ENCODE data around the gene PSIP1. TPM values are rescaled to one million over a fixed set of nuclear protein-coding genes. Genes with fewer than 3 reads are reported as not detected.
"Not testable (repeated sequence)": the region's sequence is repeated elsewhere in the genome, so short reads cannot be mapped to it uniquely, and the experiment has no call there.

Gene PSIP1
- polyA plus RNA-seq, 1 donor, result 68.4 TPM

GRCh38 chr9:15433661-15434060, 77.1 kb downstream of the PSIP1 start:
- no peak for DNase-seq (ENCODE audit: low read depth)

- no peak for DNase-seq (ENCODE audit: low read depth)
Observed at GRCh38 chr9:15433191-15433590, 77.6 kb downstream of the PSIP1 start.

GRCh38 chr9:15430920-15431844, 79.6 kb downstream of the PSIP1 start:
- DNase-seq (ENCODE audit: low read depth), result no peak

GRCh38 chr9:15427702-15428101, 83.1 kb downstream of the PSIP1 start:
- DNase-seq (ENCODE audit: low read depth), result not testable (repeated sequence)

- DNase-seq (ENCODE audit: low read depth), result no peak
Observed at GRCh38 chr9:15426019-15426418, 84.8 kb downstream of the PSIP1 start.

- DNase-seq (ENCODE audit: low read depth), result no peak
Observed at GRCh38 chr9:15423231-15423985, 87.4 kb downstream of the PSIP1 start.

GRCh38 chr9:15422372-15423230, 88.2 kb downstream of the PSIP1 start, which contains the start of gene SNAPC3:
Gene SNAPC3, plus strand, starts transcription at chr9:15422876. Its CDS starts 4 bp downstream, at chr9:15422880.
- DNase-seq (ENCODE audit: low read depth), result peak; percentile 87

- no peak for DNase-seq (ENCODE audit: low read depth)
Observed at GRCh38 chr9:15421990-15422371, 88.8 kb downstream of the PSIP1 start.

GRCh38 chr9:15421532-15421931, 89.2 kb downstream of the PSIP1 start:
- DNase-seq (ENCODE audit: low read depth), result no peak

- no peak for DNase-seq (ENCODE audit: low read depth)
Observed at GRCh38 chr9:15420796-15421195, 90.0 kb downstream of the PSIP1 start.

- DNase-seq (ENCODE audit: low read depth), result no peak
Observed at GRCh38 chr9:15417626-15418025, 93.1 kb downstream of the PSIP1 start.

- DNase-seq (ENCODE audit: low read depth), result no peak
Observed at GRCh38 chr9:15416880-15417279, 93.9 kb downstream of the PSIP1 start.

Other genes starting within 250 kb of the PSIP1 start
- gene TTC39B, start 203.8 kb downstream of the PSIP1 start, polyA plus RNA-seq (ENCODE audit: insufficient read length), result 1.9 TPM
- gene SNAPC3, start 88.1 kb downstream of the PSIP1 start, polyA plus RNA-seq (ENCODE audit: insufficient read length), result 28.2 TPM
- 2.1 TPM for gene CCDC171, start 42.1 kb upstream of the PSIP1 start, polyA plus RNA-seq (ENCODE audit: insufficient read length)

Measured in forelimb muscle (tissue), 1 donor.